ENCODE results near the gene KDM6B.

KDM6B gene

DNA sequence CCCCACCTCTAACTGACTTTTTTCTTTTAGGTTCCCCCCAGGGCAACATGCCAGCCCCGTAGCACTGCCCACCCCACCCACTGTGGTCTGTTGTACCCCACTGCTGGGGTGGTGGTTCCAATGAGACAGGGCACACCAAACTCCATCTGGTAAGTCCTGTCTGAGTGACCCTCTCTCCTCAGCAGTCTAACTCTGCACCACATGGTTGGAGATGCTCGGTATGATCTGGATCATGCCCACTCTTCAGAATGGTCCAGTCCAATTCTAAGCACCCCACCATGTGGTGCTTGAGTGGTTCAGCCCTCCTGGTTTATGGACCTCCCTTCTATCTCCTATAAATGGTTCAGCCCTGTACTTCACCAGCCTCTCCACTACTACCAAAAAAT lies 5.9 kb downstream of the KDM6B start:
- in situ Hi-C loops (cut with HindIII; ENCODE audit: low sequenced_read_pairs), result no loop called here
- TF ChIP-seq, protein P1, sequence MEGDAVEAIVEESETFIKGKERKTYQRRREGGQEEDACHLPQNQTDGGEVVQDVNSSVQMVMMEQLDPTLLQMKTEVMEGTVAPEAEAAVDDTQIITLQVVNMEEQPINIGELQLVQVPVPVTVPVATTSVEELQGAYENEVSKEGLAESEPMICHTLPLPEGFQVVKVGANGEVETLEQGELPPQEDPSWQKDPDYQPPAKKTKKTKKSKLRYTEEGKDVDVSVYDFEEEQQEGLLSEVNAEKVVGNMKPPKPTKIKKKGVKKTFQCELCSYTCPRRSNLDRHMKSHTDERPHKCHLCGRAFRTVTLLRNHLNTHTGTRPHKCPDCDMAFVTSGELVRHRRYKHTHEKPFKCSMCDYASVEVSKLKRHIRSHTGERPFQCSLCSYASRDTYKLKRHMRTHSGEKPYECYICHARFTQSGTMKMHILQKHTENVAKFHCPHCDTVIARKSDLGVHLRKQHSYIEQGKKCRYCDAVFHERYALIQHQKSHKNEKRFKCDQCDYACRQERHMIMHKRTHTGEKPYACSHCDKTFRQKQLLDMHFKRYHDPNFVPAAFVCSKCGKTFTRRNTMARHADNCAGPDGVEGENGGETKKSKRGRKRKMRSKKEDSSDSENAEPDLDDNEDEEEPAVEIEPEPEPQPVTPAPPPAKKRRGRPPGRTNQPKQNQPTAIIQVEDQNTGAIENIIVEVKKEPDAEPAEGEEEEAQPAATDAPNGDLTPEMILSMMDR (IDR thresholded peaks at IDR 0.05; ENCODE audit: low read depth, low read length, missing control alignments), result no peak
- H3K4me3 ChIP-seq (ENCODE audit: low read depth, low read length), result no peak overlapping the region
- no peak for DNase-seq (ENCODE audit: low read depth)

GRCh38 chr17:7840441-7840840 lies 6.4 kb downstream of the KDM6B start:
- H3K4me3 ChIP-seq (ENCODE audit: low read depth, low read length), result no peak overlapping the region
- TF ChIP-seq, protein P1 (IDR thresholded peaks at IDR 0.05; ENCODE audit: low read depth, low read length, missing control alignments), result no peak
- in situ Hi-C loops (cut with HindIII; ENCODE audit: low sequenced_read_pairs), result no loop called here
- DNase-seq (ENCODE audit: low read depth), result no peak

DNA sequence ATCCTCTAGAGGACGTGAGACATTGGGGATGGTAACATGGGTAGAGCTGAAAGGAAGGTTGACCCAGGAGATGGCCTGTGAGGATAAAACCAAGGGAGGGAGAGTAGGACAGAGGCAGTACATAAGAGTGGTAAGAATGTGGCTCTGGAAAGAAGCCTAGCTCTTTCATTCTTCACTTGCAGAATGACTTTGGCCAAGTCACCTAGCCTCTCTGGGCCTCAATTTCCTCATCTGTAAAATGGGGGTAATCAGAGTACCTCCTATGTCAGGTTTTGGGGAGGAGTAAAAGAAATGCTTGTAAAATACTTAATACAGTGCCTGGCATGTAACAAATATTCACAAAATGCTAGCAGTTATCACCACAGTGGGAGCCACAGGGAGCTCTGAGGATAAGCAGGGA lies 6.9 kb downstream of the KDM6B start:
- peak overlapping the region; percentile 70 for H3K4me3 ChIP-seq (ENCODE audit: low read depth, low read length)
- DNase-seq (ENCODE audit: low read depth), result no peak
- in situ Hi-C loops (cut with HindIII; ENCODE audit: low sequenced_read_pairs), result no loop called here
- TF ChIP-seq, protein P1 (IDR thresholded peaks at IDR 0.05; ENCODE audit: low read depth, low read length, missing control alignments), result no peak

DNA sequence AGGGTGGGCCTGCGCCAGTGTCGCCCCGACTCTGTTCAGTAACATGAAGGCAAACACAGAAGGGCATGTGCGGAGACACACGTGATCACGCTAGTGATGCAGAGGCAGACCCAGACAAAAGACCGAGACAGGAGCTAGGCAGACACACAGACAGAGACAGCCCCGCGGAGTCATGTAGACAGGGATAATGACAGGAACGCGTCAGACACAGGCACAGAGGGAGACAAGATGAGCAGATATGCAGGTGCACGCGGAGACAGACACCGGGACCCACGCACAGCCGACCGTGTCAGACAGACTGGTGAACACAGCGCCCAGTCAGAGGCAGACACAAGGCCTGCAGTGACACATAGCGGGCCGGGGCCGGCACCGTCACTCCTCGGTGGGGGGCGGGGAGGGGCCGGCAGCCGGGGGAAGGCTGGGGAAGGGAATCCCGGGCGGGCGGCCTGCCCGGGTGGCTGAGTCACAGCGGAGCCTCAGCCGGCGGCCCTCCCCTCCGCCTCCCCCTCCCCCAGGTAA lies 7.4 kb downstream of the KDM6B start:
- in situ Hi-C loops (cut with HindIII; ENCODE audit: low sequenced_read_pairs), result no loop called here
- peak overlapping the region; percentile 70 for H3K4me3 ChIP-seq (ENCODE audit: low read depth, low read length)
- DNase-seq (ENCODE audit: low read depth), result peak; percentile 66
- TF ChIP-seq, protein P1 (IDR thresholded peaks at IDR 0.05; ENCODE audit: low read depth, low read length, missing control alignments), result no peak

DNA sequence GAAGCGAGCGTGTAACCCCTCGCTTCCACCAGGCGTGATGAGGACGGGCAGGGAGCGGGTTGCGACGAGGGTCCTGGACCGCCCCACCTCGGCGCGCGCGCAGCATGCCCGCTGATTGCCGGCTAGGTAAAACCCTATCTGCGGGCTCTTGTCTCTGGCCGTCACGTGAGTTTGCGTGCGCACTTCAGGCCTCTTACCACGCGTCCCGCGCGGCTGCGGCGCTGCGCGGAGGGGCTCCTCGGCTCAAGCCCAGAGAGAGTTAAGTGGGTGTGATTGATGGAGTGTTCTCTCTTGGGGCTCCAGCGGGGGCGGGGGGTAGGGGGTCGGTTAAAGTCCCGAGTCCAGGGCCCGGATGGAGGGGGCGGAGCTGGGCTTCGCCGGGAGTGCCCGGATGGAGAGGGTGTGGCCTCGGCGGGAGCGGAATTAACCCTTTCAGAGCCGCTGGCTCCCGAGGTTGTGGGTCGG lies 7.9 kb downstream of the KDM6B start:
- H3K4me3 ChIP-seq (ENCODE audit: low read depth, low read length), result peak overlapping the region; percentile 70
- peak; percentile 59 for DNase-seq (ENCODE audit: low read depth)
- TF ChIP-seq, protein P1 (IDR thresholded peaks at IDR 0.05; ENCODE audit: low read depth, low read length, missing control alignments), result no peak
- in situ Hi-C loops (cut with HindIII; ENCODE audit: low sequenced_read_pairs), result no loop called here

- in situ Hi-C loops (cut with HindIII; ENCODE audit: low sequenced_read_pairs), result no loop called here
- TF ChIP-seq, protein P1 (IDR thresholded peaks at IDR 0.05; ENCODE audit: low read depth, low read length, missing control alignments), result no peak
- DNase-seq (ENCODE audit: low read depth), result no peak
- H3K4me3 ChIP-seq (ENCODE audit: low read depth, low read length), result peak overlapping the region; percentile 70
Measured at GRCh38 chr17:7842380-7843256, 8.6 kb downstream of the KDM6B start.

All from astrocyte of the cerebellum (primary cell).